OCI-LY1 (cell line): ENCODE results near the gene CREB5.

Experiments used
- H2AFZ ChIP-seq: fragments of 200-600 bp; sonication (generic), shearing (Covaris generic); 2 replicates; pipeline ENCODE4 v1.6.0; 2014; ENCODE audit warnings: antibody characterized with exemption, mild to moderate bottlenecking, low read length
- H3F3A ChIP-seq: fragments of 200-600 bp; sonication (generic), shearing (Covaris generic); 2 replicates; pipeline ENCODE4 v1.6.0; 2014; ENCODE audit warnings: mild to moderate bottlenecking, antibody characterized with exemption, low read length, moderate library complexity; ENCODE audit not compliant: insufficient read depth
- H3K27ac ChIP-seq: fragments of 200-600 bp; sonication (generic); 2 replicates; pipeline ENCODE4 v1.5.1; 2014; ENCODE audit warnings: low read length, mixed run types, mild to moderate bottlenecking, low read depth; ENCODE audit not compliant: poor library complexity, severe bottlenecking
- H3K27me3 ChIP-seq: fragments of 200-600 bp; sonication (generic); 2 replicates; pipeline ENCODE4 v1.6.0; 2014; ENCODE audit warnings: antibody characterized with exemption, mild to moderate bottlenecking, low read length, moderate library complexity; ENCODE audit not compliant: insufficient read depth
- H3K36me3 ChIP-seq: fragments of 200-600 bp; sonication (generic); 2 replicates; pipeline ENCODE4 v1.6.1; 2014; ENCODE audit warnings: mild to moderate bottlenecking, antibody characterized with exemption, low read length, moderate library complexity, mixed read lengths; ENCODE audit not compliant: insufficient read depth
- H3K4me1 ChIP-seq: fragments of 200-600 bp; sonication (generic); 2 replicates; pipeline ENCODE4 v1.5.1; 2014; ENCODE audit warnings: mild to moderate bottlenecking, low read length, moderate library complexity; ENCODE audit not compliant: insufficient read depth, severe bottlenecking
- H3K4me2 ChIP-seq: fragments of 200-600 bp; sonication (generic), shearing (Covaris generic); 2 replicates; pipeline ENCODE4 v1.6.1; 2014; ENCODE audit warnings: low read length
- H3K4me3 ChIP-seq: fragments of 200-600 bp; sonication (generic); 2 replicates; pipeline ENCODE4 v1.5.1; 2014; ENCODE audit warnings: low read length, low read depth, mild to moderate bottlenecking, mixed read lengths; ENCODE audit not compliant: poor library complexity, severe bottlenecking
- H3K79me2 ChIP-seq: fragments of 200-600 bp; shearing (Covaris generic); 2 replicates; pipeline ENCODE4 v1.6.1; 2016; ENCODE audit warnings: mixed run types, low read length, mixed read lengths; ENCODE audit not compliant: insufficient read depth
- H3K9ac ChIP-seq: fragments of 200-600 bp; sonication (generic), shearing (Covaris generic); 2 replicates; pipeline ENCODE4 v1.6.1; 2014; ENCODE audit warnings: mild to moderate bottlenecking, low read length, mixed read lengths
- H3K9me2 ChIP-seq: fragments of 200-600 bp; sonication (generic), shearing (Covaris generic); 2 replicates; pipeline ENCODE4 v1.6.1; 2014; ENCODE audit warnings: low read depth, mild to moderate bottlenecking, low read length, mixed read lengths
- H3K9me3 ChIP-seq: fragments of 200-600 bp; shearing (Covaris generic); 2 replicates; pipeline ENCODE4 v1.6.1; 2014; ENCODE audit warnings: low read length, mixed read lengths
- H4K20me1 ChIP-seq: fragments of 200-600 bp; sonication (generic), shearing (Covaris generic); 2 replicates; pipeline ENCODE4 v1.6.0; 2016; ENCODE audit warnings: mild to moderate bottlenecking, low read length; ENCODE audit not compliant: insufficient read depth
- CTCF ChIP-seq: fragments of 200-600 bp; sonication (generic), shearing (Covaris generic); IDR thresholded peaks from 2 replicates; pipeline ENCODE4 v1.5.1; 2017; ENCODE audit warnings: mild to moderate bottlenecking, antibody characterized with exemption, low read length, moderate library complexity, mixed read lengths
- EZH2 ChIP-seq: fragments of 200-600 bp; sonication (generic), shearing (Covaris generic); IDR thresholded peaks from 2 replicates; pipeline ENCODE4 v1.8.0; 2017; ENCODE audit warnings: borderline replicate concordance, mixed run types, mild to moderate bottlenecking, antibody characterized with exemption, low read length, moderate library complexity, mixed read lengths

The CREB5 gene

GRCh38 chr7:28395404-28395803, 16.9 kb upstream of the CREB5 start:
- H3K9ac ChIP-seq = no peak overlapping the region
- no peaks in the 10 kb centered on the region for H3K79me2 ChIP-seq
- H2AFZ ChIP-seq = no peak overlapping the region
- H3K27me3 ChIP-seq = no peaks in the 10 kb centered on the region; the same call in 1 of the 2 replicates
- no peak overlapping the region for H3K27ac ChIP-seq
- TF ChIP-seq CTCF = no peak
- TF ChIP-seq EZH2 = no peak
- H3K9me3 ChIP-seq = no peaks in the 10 kb centered on the region
- no peaks in the 10 kb centered on the region for H3K4me1 ChIP-seq
- no peaks in the 10 kb centered on the region for H3K36me3 ChIP-seq
- H3K9me2 ChIP-seq = no peaks in the 10 kb centered on the region
- no peaks in the 10 kb centered on the region for H3F3A ChIP-seq
- no peak overlapping the region for H3K4me2 ChIP-seq
- H4K20me1 ChIP-seq = no peaks in the 10 kb centered on the region
- no peak overlapping the region for H3K4me3 ChIP-seq

GRCh38 chr7:28395831-28396230, 16.5 kb upstream of the CREB5 start:
- Histone ChIP-seq H3K9ac (no peak overlapping the region), H3K9me3 (no peaks in the 10 kb centered on the region), H3K4me2 (no peak overlapping the region), H4K20me1 (no peaks in the 10 kb centered on the region), H2AFZ (no peak overlapping the region), H3K4me3 (no peak overlapping the region), H3K36me3 (no peaks in the 10 kb centered on the region), H3K27me3 (no peaks in the 10 kb centered on the region; the same call in 1 of the 2 replicates), H3F3A (no peaks in the 10 kb centered on the region), H3K27ac (no peak overlapping the region), H3K79me2 (no peaks in the 10 kb centered on the region), H3K9me2 (no peaks in the 10 kb centered on the region), H3K4me1 (no peaks in the 10 kb centered on the region)
- no peak for TF ChIP-seq CTCF
- no peak for TF ChIP-seq EZH2

DNA sequence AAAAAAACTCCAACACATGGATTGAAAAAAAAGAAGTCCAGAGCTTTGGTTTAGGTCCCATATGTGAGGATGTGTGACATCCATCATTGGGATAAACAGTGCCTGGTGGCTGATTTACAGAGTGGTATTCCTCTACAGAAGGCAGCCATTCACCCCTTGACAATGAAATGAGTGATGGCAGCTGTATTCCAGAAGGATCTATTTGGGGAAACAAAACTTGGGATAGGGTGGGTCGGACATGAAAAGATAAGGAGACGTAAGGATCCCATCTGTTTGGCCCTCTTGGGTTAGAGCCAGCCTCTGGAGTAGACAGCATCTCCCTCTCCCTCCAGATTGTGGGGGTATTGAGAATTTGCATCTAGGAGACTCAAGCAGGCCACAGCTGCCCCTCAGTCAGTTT, 15.2 kb upstream of the CREB5 start:
- Histone ChIP-seq H3K79me2 (no peaks in the 10 kb centered on the region), H3F3A (no peaks in the 10 kb centered on the region), H3K27me3 (no peaks in the 10 kb centered on the region; the same call in 1 of the 2 replicates), H3K4me3 (no peak overlapping the region), H4K20me1 (no peaks in the 10 kb centered on the region), H3K4me2 (no peak overlapping the region), H3K4me1 (no peaks in the 10 kb centered on the region), H3K9me3 (no peaks in the 10 kb centered on the region), H3K36me3 (no peaks in the 10 kb centered on the region), H3K9ac (no peak overlapping the region), H3K9me2 (no peaks in the 10 kb centered on the region), H2AFZ (no peak overlapping the region), H3K27ac (no peak overlapping the region)
- TF ChIP-seq EZH2 (no peak), CTCF (no peak)
